ENCODE data around the gene CCDC122.

The CCDC122 gene

DNA sequence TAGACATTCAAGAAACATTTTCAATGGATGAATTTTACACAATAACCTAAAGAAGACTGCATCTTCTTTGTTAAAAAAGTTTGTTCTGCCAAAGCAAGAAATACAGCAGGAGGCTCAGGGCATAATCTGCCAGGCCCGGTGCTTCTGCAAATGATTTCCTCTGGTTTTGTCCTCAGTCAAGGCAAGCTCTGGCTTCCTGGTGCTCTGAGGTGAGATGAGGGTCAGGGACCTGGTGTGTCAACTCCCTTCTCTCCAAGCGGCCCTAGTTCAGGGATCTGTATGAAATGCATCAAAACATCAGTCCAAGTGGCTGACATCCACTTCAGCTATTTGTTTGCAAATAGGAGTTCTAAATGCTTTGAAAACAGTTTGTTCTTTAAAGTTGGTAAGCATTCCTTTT is 31.7 kb upstream of the CCDC122 start:
- H2AFZ ChIP-seq (ENCODE audit: low read depth, low read length), result no peak overlapping the region
- no peaks in the 10 kb centered on the region for H4K20me1 ChIP-seq (ENCODE audit: insufficient read depth, low read length)
- H3K27me3 ChIP-seq (ENCODE audit: insufficient read depth, low read length, poor library complexity), result no peaks in the 10 kb centered on the region
- H3K27ac ChIP-seq (ENCODE audit: low read length), result no peak overlapping the region
- H3K36me3 ChIP-seq (ENCODE audit: insufficient read depth, low read length), result no peaks in the 10 kb centered on the region
- no peak overlapping the region for H3K9ac ChIP-seq (ENCODE audit: low read depth, low read length)
- DNase-seq (no peak), ATAC-seq (ENCODE audit: insufficient read depth, low read depth) (no peak)
- TF ChIP-seq, protein P1, sequence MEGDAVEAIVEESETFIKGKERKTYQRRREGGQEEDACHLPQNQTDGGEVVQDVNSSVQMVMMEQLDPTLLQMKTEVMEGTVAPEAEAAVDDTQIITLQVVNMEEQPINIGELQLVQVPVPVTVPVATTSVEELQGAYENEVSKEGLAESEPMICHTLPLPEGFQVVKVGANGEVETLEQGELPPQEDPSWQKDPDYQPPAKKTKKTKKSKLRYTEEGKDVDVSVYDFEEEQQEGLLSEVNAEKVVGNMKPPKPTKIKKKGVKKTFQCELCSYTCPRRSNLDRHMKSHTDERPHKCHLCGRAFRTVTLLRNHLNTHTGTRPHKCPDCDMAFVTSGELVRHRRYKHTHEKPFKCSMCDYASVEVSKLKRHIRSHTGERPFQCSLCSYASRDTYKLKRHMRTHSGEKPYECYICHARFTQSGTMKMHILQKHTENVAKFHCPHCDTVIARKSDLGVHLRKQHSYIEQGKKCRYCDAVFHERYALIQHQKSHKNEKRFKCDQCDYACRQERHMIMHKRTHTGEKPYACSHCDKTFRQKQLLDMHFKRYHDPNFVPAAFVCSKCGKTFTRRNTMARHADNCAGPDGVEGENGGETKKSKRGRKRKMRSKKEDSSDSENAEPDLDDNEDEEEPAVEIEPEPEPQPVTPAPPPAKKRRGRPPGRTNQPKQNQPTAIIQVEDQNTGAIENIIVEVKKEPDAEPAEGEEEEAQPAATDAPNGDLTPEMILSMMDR (IDR thresholded peaks at IDR 0.05; ENCODE audit: borderline replicate concordance, extremely low read depth, low read length, poor library complexity, severe bottlenecking), result no peak
- TF ChIP-seq EZH2 (IDR thresholded peaks at IDR 0.05; ENCODE audit: borderline replicate concordance, low read depth, low read length, severe bottlenecking), result no peak
- H3K79me2 ChIP-seq (ENCODE audit: insufficient read depth, low read length), result no peaks in the 10 kb centered on the region
- H3K4me2 ChIP-seq (ENCODE audit: insufficient read depth, low read length), result no peak overlapping the region
- H3K4me3 ChIP-seq (ENCODE audit: low read depth in 1 of 2, low read length in 2 of 2), result no peak overlapping the region
- no peaks in the 10 kb centered on the region for H3K9me3 ChIP-seq (ENCODE audit: insufficient read depth, low read length, severe bottlenecking)
- H3K4me1 ChIP-seq (ENCODE audit: insufficient read depth, low read length), result no peaks in the 10 kb centered on the region

DNA sequence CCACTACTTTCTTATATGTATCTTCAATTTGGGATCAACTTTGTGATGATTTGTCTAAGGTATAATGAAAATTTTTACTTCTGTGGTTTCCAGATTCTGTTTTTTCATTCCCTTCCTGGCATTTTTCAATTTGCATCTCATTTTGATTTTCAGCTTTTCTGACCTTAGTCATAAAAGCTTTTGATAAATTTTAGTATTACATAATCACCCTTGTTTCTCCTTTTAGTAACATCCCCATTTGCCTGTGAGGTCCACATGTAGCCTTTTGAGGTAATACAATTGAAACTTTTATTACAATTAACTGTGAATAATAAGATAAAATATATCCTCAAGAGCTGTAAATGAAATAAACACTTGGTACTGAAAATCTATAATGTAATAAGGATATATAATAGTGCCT is 31.3 kb upstream of the CCDC122 start:
- Histone ChIP-seq H3K4me2 (ENCODE audit: insufficient read depth, low read length) (no peak overlapping the region), H4K20me1 (ENCODE audit: insufficient read depth, low read length) (no peaks in the 10 kb centered on the region), H3K27me3 (ENCODE audit: insufficient read depth, low read length, poor library complexity) (no peaks in the 10 kb centered on the region), H3K9me3 (ENCODE audit: insufficient read depth, low read length, severe bottlenecking) (no peaks in the 10 kb centered on the region), H3K79me2 (ENCODE audit: insufficient read depth, low read length) (no peaks in the 10 kb centered on the region), H3K4me1 (ENCODE audit: insufficient read depth, low read length) (no peaks in the 10 kb centered on the region), H3K27ac (ENCODE audit: low read length) (no peak overlapping the region), H3K9ac (ENCODE audit: low read depth, low read length) (no peak overlapping the region), H3K4me3 (ENCODE audit: low read depth in 1 of 2, low read length in 2 of 2) (no peak overlapping the region), H3K36me3 (ENCODE audit: insufficient read depth, low read length) (no peaks in the 10 kb centered on the region), H2AFZ (ENCODE audit: low read depth, low read length) (no peak overlapping the region)
- TF ChIP-seq EZH2 (IDR thresholded peaks at IDR 0.05; ENCODE audit: borderline replicate concordance, low read depth, low read length, severe bottlenecking), result no peak
- TF ChIP-seq, protein P1 (IDR thresholded peaks at IDR 0.05; ENCODE audit: borderline replicate concordance, extremely low read depth, low read length, poor library complexity, severe bottlenecking), result no peak
- ATAC-seq (ENCODE audit: insufficient read depth, low read depth) (no peak), DNase-seq (no peak)

DNA sequence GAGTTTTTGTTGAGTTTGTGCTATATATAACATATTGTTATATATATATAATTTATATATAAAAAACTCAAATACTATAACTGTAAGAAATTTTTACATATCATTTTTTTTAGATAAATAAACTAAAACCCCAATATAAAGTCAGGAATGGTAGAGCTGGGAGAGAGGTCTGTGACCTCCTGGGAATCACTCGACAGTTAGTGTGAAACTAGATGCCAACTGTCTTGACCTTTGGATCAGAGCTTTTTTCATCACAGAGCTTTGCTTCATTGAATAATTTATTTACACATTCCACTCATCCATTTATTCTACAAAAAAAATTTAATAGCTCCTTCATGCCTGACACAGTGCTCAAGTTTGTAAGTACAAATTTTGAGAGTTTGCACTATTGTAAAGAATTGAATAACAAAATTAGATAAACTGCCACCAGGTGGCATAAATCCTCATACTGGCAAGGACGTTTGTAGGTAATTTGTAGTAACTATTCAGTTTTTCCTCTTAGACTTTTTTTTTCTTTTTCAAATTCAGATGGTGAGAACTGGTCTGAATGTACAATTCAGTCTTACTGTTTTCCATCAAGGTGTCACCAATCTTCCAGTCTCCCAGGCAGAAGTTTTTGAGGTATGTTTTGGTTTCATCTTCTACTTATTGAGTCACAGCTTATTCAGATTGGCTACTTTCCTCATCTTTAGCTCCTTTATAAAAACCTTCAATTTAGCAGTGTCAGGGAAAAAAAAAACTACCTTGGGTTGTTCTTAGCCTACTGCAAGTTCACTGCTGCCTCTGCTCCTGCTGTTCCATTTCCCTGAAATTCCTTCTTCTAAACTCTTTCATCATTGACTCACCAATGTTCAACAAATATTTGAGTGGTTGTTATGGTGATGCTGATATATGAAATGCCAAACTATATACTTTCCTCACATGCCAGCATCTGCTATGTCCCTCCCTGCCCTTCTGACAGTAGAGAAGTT is 28.9 kb upstream of the CCDC122 start:
- H2AFZ ChIP-seq (ENCODE audit: low read depth, low read length), result no peak overlapping the region
- no peak overlapping the region for H3K4me2 ChIP-seq (ENCODE audit: insufficient read depth, low read length)
- no peaks in the 10 kb centered on the region for H3K4me1 ChIP-seq (ENCODE audit: insufficient read depth, low read length)
- H3K9me3 ChIP-seq (ENCODE audit: insufficient read depth, low read length, severe bottlenecking), result no peaks in the 10 kb centered on the region
- H3K36me3 ChIP-seq (ENCODE audit: insufficient read depth, low read length), result no peaks in the 10 kb centered on the region
- H3K9ac ChIP-seq (ENCODE audit: low read depth, low read length), result no peak overlapping the region
- H3K27ac ChIP-seq (ENCODE audit: low read length), result no peak overlapping the region
- DNase-seq (peak; percentile 6), ATAC-seq (ENCODE audit: insufficient read depth, low read depth) (peak; percentile 56)
- no peak for TF ChIP-seq EZH2 (IDR thresholded peaks at IDR 0.05; ENCODE audit: borderline replicate concordance, low read depth, low read length, severe bottlenecking)
- TF ChIP-seq, protein P1 (IDR thresholded peaks at IDR 0.05; ENCODE audit: borderline replicate concordance, extremely low read depth, low read length, poor library complexity, severe bottlenecking), result peak; percentile 63
- H4K20me1 ChIP-seq (ENCODE audit: insufficient read depth, low read length), result no peaks in the 10 kb centered on the region
- H3K4me3 ChIP-seq (ENCODE audit: low read depth in 1 of 2, low read length in 2 of 2), result no peak overlapping the region
- H3K79me2 ChIP-seq (ENCODE audit: insufficient read depth, low read length), result no peaks in the 10 kb centered on the region
- no peaks in the 10 kb centered on the region for H3K27me3 ChIP-seq (ENCODE audit: insufficient read depth, low read length, poor library complexity)

All from DND-41 (cell line).